Amniotic epithelial cell (primary cell): ENCODE results near the gene ALPK3.
A peak's percentile ranks its signal among the peaks of the same experiment; 100 is the strongest.

Experiments used
- DNase-seq: peaks from one replicate; pipeline ENCODE4 v3.0.0-alpha.2; 2010; ENCODE audit warnings: low read depth

Gene ALPK3

GRCh38 chr15:84816694-84817465 is at the start of gene ALPK3:
Gene ALPK3 (plus strand): TSS chr15:84817356. CDS start chr15:84817453, 97 bp downstream.
- DNase-seq = no peak

GRCh38 chr15:84772031-84772430 is 45.1 kb upstream of the ALPK3 start:
- DNase-seq = peak; percentile 55

GRCh38 chr15:84772467-84772866 is 44.7 kb upstream of the ALPK3 start:
- DNase-seq = peak; percentile 59

- no peak for DNase-seq
Observed at GRCh38 chr15:84773716-84774115, 43.4 kb upstream of the ALPK3 start.

- no peak for DNase-seq
Observed at GRCh38 chr15:84775867-84776449, 41.2 kb upstream of the ALPK3 start.

- DNase-seq = no peak
Observed at GRCh38 chr15:84778194-84778593, 39.0 kb upstream of the ALPK3 start.

GRCh38 chr15:84780492-84780891 is 36.7 kb upstream of the ALPK3 start:
- DNase-seq = no peak

GRCh38 chr15:84781495-84781894 is 35.7 kb upstream of the ALPK3 start:
- peak; percentile 72 for DNase-seq

GRCh38 chr15:84782346-84782745 is 34.8 kb upstream of the ALPK3 start:
- DNase-seq = no peak

- DNase-seq = no peak
Observed at GRCh38 chr15:84783493-84784251, 33.5 kb upstream of the ALPK3 start.

- DNase-seq = no peak
Observed at GRCh38 chr15:84784262-84784661, 32.9 kb upstream of the ALPK3 start.

- no peak for DNase-seq
Observed at GRCh38 chr15:84785053-84785452, 32.1 kb upstream of the ALPK3 start.

GRCh38 chr15:84788500-84788899 is 28.7 kb upstream of the ALPK3 start:
- peak; percentile 83 for DNase-seq

GRCh38 chr15:84789762-84790161 is 27.4 kb upstream of the ALPK3 start:
- no peak for DNase-seq

GRCh38 chr15:84790676-84791075 is 26.5 kb upstream of the ALPK3 start:
- no peak for DNase-seq

- peak; percentile 90 for DNase-seq
Observed at GRCh38 chr15:84791763-84792162, 25.4 kb upstream of the ALPK3 start.

- peak; percentile 97 for DNase-seq
Observed at GRCh38 chr15:84793431-84794161, 23.6 kb upstream of the ALPK3 start.

GRCh38 chr15:84794162-84794547 is 23.0 kb upstream of the ALPK3 start:
- no peak for DNase-seq

- DNase-seq = peak; percentile 51
Observed at GRCh38 chr15:84795186-84795585, 22.0 kb upstream of the ALPK3 start.

- DNase-seq = peak; percentile 82
Observed at GRCh38 chr15:84797212-84797611, 19.9 kb upstream of the ALPK3 start.

GRCh38 chr15:84797801-84798200 is 19.4 kb upstream of the ALPK3 start:
- DNase-seq = no peak

- no peak for DNase-seq
Observed at GRCh38 chr15:84798436-84798946, 18.7 kb upstream of the ALPK3 start.
